Ovary (tissue), 10 donors: ENCODE results near the gene CNGA1. TPM values are rescaled to one million over a fixed set of nuclear protein-coding genes. Genes with fewer than 3 reads are reported as not detected.

ENCODE experiments used
- DNase-seq, 5 donors: peaks; one replicate each; pipeline ENCODE4 v3.0.0-alpha.2; 2019 to 2020
- H3K27ac ChIP-seq, 2 donors: fragments of 200-600 bp; one replicate each; pipeline versions ENCODE4 v1.5.1 to v1.8.0; 2019 to 2022
- H3K27me3 ChIP-seq: fragments of 200-600 bp; one replicate; pipeline ENCODE4 v1.8.0; 2022
- H3K36me3 ChIP-seq: fragments of 200-600 bp; sonication (generic); one replicate; pipeline ENCODE4 v1.5.1; 2019
- H3K4me1 ChIP-seq: one replicate; pipeline ENCODE4 v1.8.1; 2013; ENCODE audit warnings: mild to moderate bottlenecking, moderate library complexity; ENCODE audit not compliant: insufficient read depth
- H3K4me3 ChIP-seq: fragments of 200-600 bp; sonication (generic); one replicate; pipeline ENCODE4 v1.5.1; 2017
- H3K9me3 ChIP-seq, 2 donors: fragments of 200-600 bp in 1 of 2; sonication (generic) in 1 of 2; one replicate each; pipeline versions ENCODE4 v1.5.1 to v1.8.1; 2013 to 2019; ENCODE audit warnings: mild to moderate bottlenecking in 1 of 2, moderate library complexity in 1 of 2
- EP300 ChIP-seq: sonication (generic); formaldehyde crosslinking; IDR thresholded peaks from one replicate; pipeline ENCODE4 v1.6.1; 2017; ENCODE audit warnings: antibody characterized with exemption
- POLR2A ChIP-seq: fragments of 450-650 bp; IDR thresholded peaks from one replicate; pipeline ENCODE4 v1.6.1; 2017; ENCODE audit warnings: antibody characterized with exemption, mild to moderate bottlenecking, moderate library complexity
- WGBS, 3 donors: extraction: QIAGEN DNeasy Blood & Tissue Kit in 1 of 3; methylation state at CpG; one replicate each; pipeline versions ENCODE4 v1.1.5 to v1.1.7; 2013 to 2017; 5-methylcytosine and 5-hydroxymethylcytosine counted together
- intact Hi-C, 4 donors: fragments of 100-400 bp; cut with DNase I; formaldehyde crosslinking; loops; one replicate each; pipeline versions ENCODE4 v1.11.0 to v1.15.1; 2022 to 2023
- long read RNA-seq, 3 donors: library from polyadenylated mRNA in 2 of 3; unstranded in 2 of 3; transcript quantifications; one replicate each; pipeline ENCODE4 v2.0.0 and lab custom pipeline, GENCODE V29; 2021 to 2026
- polyA plus RNA-seq, 2 donors: library from polyadenylated mRNA; stranded (reverse); fragments of 200-250 nt in 1 of 2; fragments of 350-450 nt in 1 of 2; fragmentation: Illumina TruSeq in 1 of 2; extraction: RNeasy Lipid Tissue Mini Kit (QIAGEN cat#74804) in 1 of 2; gene quantifications; one replicate each; pipeline ENCODE4 v1.2.3, GENCODE V29; 2013 to 2014
- total RNA-seq, 7 donors: library from RNA; depleted of rRNA in 2 of 7; stranded (reverse); fragments of >200 nt in 2 of 7; fragmentation: NEBNext Ultra II Directional in 3 of 7; extraction: Animal tissue kit (Norgen Biotek cat#: 25700) in 3 of 7; gene quantifications; one replicate each; pipeline versions ENCODE4 v1.1.0 to v1.2.4, GENCODE V29; 2016 to 2023
- TF ChIP-seq, protein P1 (sequence below), 3 donors: fragments of 450-650 bp in 2 of 3; fragments of 200-600 bp in 1 of 3; IDR thresholded peaks; one replicate each; pipeline versions ENCODE4 v1.5.1 to v1.8.0; 2016 to 2022; ENCODE audit warnings: antibody characterized with exemption in 3 of 3, mild to moderate bottlenecking in 1 of 3
- donor health status: DM: no; HTN: no; CAD: no; lungs with moderate emphysema.
- donor health status: DM: no; HTN: no; CAD: no.
- donor health status: Bipolar disorder and iron deficiency.
- donor health status: DM: yes; HTN: yes; CAD: no.
- donor health status: DM: no; HTN: no; CAD: no.
- donor health status: DM: yes; HTN: yes; CAD: no.

The CNGA1 gene
- total RNA-seq, result 1 to 10 TPM in 1 of 7 donors, under 1 TPM in 2, not detected in 4; 0.10 to 1.0 (median 0.11) TPM
- polyA plus RNA-seq, result under 1 TPM; 0.02 to 0.25 TPM
- long read RNA-seq, donor 1, result 0 reads
- long read RNA-seq, donor 2, result 0 reads
- long read RNA-seq, donor 3, partial matches to known transcripts, result 0 of 1 reads
- long read RNA-seq, donor 3, other reads (novel, unspliced or antisense), result 1 of 1 reads

DNA sequence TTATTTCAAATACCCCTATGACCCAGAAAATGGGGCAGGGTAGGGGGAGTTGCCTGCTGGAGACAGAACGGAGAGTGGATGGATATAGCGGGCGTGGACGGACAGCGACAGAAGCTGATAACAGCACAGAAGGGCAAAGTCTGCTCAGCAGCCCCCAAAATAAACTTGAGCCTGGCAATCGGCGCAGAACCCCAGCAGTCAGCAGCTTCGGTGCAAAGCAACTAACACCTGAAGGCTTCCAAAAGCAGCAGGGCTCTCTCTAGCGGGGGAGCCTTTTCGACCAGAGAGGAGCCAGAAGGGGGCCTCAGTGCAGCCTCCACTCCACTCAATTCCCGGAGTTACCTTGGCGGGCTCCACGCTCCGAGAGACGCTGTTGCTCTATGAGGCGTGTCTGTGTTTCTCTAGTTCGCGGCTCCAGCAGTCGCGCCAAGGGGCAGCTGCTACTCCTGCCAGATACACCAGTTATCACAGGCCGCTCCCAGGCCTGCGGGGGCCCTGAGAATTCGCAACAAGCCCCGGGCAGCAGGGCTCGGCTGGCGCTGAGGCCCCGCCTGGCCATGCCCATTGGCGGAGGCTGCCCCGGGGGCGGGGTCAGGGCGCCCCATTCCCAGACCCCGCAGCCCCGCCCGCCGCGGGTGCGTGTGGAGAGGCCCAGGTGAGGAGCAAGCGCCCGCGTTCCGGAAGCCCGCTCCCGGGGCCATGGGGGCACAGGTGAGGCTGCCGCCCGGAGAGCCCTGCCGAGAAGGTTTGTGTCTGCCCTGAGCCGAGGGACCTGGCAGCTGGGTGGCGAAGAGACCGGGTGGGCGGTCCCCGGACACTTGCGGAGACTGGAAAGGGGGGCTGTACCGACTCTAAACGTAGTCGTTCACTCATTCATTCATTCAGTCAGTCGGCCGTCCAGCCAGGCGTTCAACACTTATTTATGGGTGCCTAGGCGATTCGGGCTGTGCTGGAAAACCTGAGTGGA is at the start of gene CNGA1, which contains the start of gene NIPAL1:
CNGA1 (minus strand) TSS at position 541 of the 967 bp plus-strand sequence. CDS start 63,992 bp downstream, outside the sequence.
NIPAL1 (plus strand) TSS at position 632 of the 967 bp plus-strand sequence; CDS start at position 700, 68 bp downstream.
- 1 to 3% (median 2%) methylated on average over 41 to 60 of the region's 60 CpGs for WGBS, 3 donors
- no peaks in the 10 kb centered on the region for H3K36me3 ChIP-seq
- H3K9me3 ChIP-seq, result no peaks in the 10 kb centered on the region
- H3K27ac ChIP-seq, result no peak within 1 kb of the TSS
- no peaks in the 10 kb centered on the region for H3K27me3 ChIP-seq
- peak; percentile 14 to 51 (median 34) for DNase-seq
- peaks cover 2% of the 10 kb centered on the region for H3K4me1 ChIP-seq
- intact Hi-C loops, result no loop called here
- TF ChIP-seq POLR2A (no peak), EP300 (no peak)
- TF ChIP-seq, protein P1, sequence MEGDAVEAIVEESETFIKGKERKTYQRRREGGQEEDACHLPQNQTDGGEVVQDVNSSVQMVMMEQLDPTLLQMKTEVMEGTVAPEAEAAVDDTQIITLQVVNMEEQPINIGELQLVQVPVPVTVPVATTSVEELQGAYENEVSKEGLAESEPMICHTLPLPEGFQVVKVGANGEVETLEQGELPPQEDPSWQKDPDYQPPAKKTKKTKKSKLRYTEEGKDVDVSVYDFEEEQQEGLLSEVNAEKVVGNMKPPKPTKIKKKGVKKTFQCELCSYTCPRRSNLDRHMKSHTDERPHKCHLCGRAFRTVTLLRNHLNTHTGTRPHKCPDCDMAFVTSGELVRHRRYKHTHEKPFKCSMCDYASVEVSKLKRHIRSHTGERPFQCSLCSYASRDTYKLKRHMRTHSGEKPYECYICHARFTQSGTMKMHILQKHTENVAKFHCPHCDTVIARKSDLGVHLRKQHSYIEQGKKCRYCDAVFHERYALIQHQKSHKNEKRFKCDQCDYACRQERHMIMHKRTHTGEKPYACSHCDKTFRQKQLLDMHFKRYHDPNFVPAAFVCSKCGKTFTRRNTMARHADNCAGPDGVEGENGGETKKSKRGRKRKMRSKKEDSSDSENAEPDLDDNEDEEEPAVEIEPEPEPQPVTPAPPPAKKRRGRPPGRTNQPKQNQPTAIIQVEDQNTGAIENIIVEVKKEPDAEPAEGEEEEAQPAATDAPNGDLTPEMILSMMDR (IDR thresholded peaks at IDR 0.05), result no peak
- peak within 1 kb of the TSS; percentile 46 for H3K4me3 ChIP-seq

DNA sequence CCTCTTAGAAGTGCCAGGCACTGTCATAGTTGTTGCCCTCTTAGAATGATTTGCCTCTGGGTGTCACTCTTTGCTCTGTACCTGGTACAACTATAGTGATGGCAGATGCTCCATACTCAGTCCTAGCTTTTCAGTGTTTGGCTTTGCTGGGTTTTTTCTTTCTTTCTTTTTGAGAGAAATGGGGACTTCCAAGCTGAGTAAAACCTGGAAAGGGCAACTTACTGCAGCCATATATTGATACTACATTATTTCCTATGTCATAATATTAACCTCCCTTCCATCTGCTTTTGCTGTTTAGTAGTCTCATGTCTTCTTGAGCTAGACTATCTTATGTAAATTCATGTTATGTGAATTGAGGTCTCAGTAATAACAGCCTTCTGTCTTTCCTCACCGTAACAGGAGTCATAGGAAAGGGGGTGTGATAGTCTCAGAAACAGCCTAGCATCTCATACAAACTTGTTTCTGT is 49.1 kb upstream of the CNGA1 start:
- Histone ChIP-seq H3K4me1 (no peaks in the 10 kb centered on the region), H3K27ac (no peak overlapping the region), H3K4me3 (no peak overlapping the region), H3K36me3 (no peaks in the 10 kb centered on the region), H3K27me3 (no peaks in the 10 kb centered on the region), H3K9me3 (no peaks in the 10 kb centered on the region)
- DNase-seq, result no peak
- TF ChIP-seq, protein P1 (IDR thresholded peaks at IDR 0.05), result no peak
- intact Hi-C loops, result no loop called here
- WGBS, 3 donors, result 81 to 100% (median 97%) methylated on average over 1 of the region's 1 CpG

GRCh38 chr4:48064349-48064748 is 47.9 kb upstream of the CNGA1 start:
- H3K9me3 ChIP-seq, result no peaks in the 10 kb centered on the region
- WGBS, 3 donors, result 66 to 85% (median 80%) methylated on average over 3 of the region's 3 CpGs
- H3K4me3 ChIP-seq, result no peak overlapping the region
- no peak for DNase-seq
- no peaks in the 10 kb centered on the region for H3K4me1 ChIP-seq
- no peaks in the 10 kb centered on the region for H3K27me3 ChIP-seq
- TF ChIP-seq, protein P1 (IDR thresholded peaks at IDR 0.05), result no peak
- TF ChIP-seq EP300 (no peak), POLR2A (no peak)
- H3K27ac ChIP-seq, result no peak overlapping the region
- H3K36me3 ChIP-seq, result no peaks in the 10 kb centered on the region
- intact Hi-C loops, result no loop called here

DNA sequence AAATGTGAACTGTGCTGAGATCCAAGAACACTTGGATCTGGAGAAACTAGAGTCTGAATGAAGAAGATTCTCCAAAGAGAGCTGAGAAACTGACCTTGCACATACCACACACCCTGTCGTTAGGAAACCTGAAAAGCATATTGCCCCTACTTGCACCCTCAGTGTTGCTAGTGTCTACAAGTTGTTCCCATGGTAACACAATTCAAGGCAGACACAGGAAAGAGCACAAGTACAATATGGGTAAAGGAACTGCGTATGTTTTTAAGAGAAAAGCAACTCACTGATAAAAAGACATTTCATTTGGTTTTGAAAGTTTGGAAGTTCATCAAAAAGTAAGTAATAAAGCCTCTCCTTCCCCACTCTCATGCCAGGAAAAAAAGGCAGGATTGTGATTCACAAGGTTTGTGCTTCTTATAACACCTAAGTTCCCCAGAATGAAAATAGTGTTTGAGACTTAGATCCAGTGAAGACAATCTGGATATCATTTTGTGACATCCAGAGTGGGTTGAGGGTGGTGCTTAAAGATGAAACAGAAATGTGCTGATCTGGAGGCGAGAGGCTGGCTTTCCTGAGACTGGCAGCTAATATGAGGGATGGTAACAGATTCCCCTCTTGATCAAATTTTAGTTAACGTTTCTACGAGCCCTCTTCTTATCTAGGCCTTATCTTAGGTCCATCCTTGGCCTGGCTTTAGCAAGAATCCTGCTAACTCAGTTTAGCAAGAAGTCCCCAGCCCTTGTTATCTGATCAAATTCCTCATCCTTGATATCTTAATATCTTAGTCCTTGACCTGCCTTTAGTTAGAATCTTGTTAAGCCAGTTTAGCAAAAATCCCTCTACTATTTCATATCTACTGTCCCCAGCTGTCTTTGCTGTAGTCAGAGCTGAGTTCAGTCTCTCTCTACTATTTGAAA is 42.4 kb upstream of the CNGA1 start:
- TF ChIP-seq, protein P1 (IDR thresholded peaks at IDR 0.05), result no peak
- TF ChIP-seq EP300, result no peak
- no peak for TF ChIP-seq POLR2A
- DNase-seq, result no peak
- no peak overlapping the region for H3K27ac ChIP-seq
- intact Hi-C loops, result no loop called here
- H3K27me3 ChIP-seq, result no peaks in the 10 kb centered on the region
- no peaks in the 10 kb centered on the region for H3K4me1 ChIP-seq
- WGBS, 3 donors, result 60 to 74% (median 65%) methylated on average over 5 of the region's 5 CpGs
- H3K4me3 ChIP-seq, result no peak overlapping the region
- H3K36me3 ChIP-seq, result no peaks in the 10 kb centered on the region
- H3K9me3 ChIP-seq, result no peaks in the 10 kb centered on the region
